ENCODE results near the gene LARP4.
A peak's percentile ranks its signal among the peaks of the same experiment; 100 is the strongest.
"Not testable (repeated sequence)": the region's sequence is repeated elsewhere in the genome, so short reads cannot be mapped to it uniquely, and the experiment has no call there.

Gene LARP4

DNA sequence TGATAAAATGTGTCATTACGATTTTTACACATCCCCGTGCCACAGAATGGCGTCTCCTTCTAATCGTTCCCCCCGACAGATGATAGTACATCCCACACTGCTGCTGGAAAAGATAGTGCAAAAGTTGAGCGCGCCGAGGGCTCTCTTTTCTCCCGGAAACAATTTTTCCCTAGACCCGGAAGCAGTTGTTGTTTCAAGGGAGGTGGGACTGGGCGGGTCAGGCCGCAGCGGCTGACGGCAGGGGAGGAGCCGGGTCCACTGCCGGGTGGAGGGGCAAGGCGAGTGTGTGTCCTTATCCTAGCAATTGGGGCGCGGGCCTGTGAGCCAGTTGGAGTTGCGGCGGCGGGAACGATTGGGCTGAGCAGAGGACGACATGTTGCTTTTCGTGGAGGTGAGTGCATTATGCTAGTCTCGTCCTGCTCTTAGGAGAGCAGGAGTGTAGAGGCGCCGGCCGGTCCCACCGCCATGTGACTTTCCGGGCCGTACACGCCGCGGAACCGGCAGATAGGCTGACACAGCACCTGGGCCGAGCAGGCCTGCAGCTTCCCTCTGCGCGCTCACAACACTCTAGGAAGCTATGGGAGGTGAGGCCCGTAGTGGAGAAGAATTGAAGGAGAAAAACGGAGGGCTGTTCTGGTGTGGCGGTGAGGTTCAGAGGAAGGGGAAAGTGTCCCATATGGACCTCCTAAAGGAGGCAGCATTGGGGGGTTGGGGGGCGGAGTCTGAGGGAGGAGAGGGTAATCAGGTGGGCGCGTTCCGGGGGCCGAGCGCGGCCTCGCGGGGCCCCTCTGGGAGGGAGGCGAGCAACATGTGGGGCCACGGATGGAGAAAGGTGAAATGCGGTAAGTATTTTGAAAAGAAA, at the start of gene LARP4:
LARP4 (plus strand) TSS at position 248 of the 862 bp plus-strand sequence; CDS start at position 374, 126 bp downstream.
- peak; percentile 82 for DNase-seq (ENCODE audit: low read depth)

DNA sequence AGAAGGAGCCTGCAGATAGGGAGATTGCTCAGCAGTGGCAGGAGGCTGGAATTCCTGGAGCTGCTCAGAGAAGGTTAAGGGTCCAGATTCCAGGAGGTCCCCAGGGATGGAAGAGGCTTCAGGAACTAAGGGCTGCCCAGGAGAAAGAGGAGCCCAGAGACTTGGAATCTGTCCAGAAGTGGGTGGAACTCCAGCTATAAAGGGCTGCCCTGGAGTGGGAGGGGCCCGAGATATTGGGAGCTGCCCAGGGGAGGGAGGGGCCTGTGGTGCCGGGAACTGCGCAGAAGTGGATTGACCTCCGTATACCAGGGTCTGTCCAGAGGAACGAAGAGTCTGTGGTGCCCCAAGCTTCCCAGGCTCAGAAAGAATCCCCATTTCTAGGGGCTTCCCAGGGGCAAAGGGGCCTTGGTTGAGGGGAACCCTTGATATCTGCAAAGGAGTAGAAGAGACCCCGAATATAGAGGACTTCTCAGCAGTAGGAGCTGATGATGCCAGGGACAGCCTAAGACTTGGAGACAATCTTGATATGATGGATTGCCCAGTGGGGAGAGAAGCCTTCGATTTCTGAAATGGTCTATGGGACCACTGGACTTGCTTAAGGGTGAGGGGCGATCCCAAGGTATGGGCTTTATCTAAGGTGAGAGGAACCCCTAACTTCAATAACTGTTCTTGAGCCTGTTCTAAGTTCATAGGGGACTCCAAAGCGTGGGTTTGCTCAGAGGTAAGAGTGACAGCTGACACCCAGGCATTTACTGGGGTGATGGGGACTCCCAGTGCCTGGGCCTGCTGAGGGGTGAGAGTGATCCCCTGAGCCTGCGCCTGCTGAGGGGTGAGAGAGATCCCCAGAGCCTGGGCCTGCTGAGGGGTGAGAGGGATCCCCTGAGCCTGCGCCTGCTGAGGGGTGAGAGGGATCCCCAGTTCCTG, 49.3 kb upstream of the LARP4 start:
- DNase-seq (ENCODE audit: low read depth): no peak

DNA sequence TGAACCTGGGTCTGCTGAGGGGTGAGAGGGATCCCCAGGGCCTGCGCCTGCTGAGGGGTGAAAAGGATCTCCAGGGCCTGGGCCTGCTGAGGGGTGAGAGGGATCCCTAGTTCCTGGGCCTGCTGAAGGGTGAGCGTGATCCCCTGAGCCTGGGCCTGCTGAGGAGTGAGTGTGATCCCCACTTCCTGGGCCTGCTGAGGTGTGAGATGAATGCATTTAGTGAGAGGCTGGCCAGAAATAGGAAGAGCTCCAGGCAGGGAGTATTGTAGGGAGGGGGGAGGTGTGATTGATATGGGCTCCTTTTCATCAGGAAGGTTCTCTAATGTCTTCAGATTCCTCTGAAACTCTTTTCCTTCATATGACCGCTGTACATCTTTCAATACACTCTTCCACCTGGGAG, 47.3 kb upstream of the LARP4 start:
- no peak for DNase-seq (ENCODE audit: low read depth)

DNA sequence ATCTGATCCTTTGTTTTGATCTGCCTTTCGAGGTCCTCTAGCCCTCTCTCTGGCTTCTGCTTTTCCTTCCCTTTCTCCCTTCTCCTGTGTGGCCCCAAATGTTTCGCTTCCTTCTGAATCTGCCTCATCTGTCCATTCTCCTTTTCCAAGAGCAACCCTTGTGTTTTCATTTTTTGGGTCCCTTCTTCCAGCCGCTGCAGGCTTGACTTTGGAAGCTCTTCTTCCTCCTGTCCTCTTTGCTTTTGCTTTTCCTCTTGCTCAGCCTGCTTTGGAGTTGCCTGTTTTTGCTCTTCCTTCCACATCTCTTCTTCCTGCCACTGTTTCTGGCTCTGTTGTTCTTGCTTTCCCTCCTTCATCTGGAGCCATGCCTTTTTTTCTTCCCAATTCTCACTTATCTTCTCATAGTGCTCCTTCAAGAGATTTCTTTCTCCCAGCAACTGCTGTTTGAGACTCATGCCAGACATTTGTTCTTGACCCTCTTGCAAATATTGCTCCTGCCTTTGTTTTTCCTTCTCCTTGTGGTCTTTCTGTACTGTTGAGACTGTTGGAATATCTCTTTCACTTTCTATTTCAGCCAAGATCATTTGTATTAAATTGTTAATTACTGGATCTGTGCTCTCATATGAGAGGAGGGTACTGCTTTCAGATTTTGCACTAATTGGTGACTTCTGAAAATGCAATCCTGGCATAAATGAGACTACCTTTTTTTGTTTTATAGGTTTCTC, 46.7 kb upstream of the LARP4 start:
- DNase-seq (ENCODE audit: low read depth): no peak

DNA sequence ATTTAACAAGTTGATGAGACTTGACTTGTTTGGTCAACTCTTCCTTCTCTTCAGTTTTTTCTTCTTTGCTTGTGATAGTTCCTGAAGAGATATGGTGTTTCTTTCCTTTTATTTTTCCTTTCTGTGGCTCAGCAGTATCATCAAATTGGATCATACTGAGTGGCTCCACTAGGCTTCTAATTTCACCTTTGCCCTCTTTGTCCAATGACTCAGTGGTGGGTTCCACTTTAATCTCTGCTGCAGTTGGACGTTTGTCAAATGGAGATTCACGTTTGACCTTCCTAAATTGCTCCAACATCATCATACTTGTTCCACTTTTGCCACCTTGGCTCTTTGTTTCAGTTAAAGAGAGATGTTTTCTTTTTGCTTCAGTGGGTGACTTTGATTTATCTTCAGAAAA, 45.8 kb upstream of the LARP4 start:
- DNase-seq (ENCODE audit: low read depth): no peak

DNA sequence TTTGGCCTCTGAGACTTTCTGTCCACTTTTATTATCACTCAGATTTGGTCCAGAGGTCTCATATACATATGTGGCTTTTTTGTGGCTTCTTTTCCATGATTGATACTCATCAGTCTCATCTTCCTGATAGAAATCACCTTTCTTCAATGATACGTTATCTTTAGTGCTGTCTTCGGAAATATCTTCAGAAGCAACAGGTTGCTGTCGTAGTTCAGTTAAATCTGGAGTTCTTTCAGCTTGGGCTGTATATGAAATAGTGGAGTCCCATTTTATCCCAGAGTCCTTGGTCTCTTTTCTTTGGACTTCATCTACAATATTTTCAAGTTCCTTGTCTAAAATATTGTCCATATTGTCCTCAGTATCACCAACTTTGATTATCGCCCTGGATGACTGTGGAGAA, 45.3 kb upstream of the LARP4 start:
- DNase-seq (ENCODE audit: low read depth): no peak

DNA sequence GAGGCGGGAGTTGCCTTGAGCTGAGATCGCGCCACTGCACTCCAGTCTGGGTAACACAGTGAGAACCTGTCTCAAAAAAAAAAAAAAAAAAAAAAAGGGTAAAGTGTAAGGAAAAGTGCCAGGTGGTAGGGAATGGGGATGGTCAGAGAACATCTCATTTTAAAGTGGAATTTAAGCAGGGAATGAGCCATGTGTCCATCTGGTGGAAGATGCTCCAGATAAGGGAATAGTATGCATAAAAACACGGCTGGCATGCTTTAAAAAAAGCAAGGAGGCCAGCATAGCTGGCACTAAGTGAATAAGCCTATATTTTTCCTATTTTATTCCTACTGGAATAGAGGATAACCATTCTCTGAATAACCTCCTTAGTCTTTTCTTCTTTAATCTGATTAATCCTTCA, 38.0 kb upstream of the LARP4 start:
- no peak for DNase-seq (ENCODE audit: low read depth)

DNA sequence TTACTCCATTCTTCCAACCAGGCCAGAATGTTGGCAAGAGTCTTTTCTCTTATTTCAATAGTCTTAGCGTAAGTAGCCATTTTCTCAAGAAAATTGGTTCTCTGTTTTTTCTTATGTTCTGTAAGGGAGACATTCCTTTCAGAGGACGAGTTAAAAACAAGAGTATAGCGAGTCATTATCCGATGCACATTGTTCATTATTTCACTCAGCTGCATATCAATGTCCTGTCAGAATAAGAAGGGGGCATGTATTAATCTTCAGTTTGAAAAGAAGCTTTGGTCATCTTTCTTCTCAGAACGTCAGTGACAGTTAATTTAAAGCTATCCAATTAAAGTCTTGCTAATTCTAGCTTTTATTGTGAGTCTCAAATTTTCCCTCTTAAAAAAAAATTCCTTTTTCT, 37.5 kb upstream of the LARP4 start:
- no peak for DNase-seq (ENCODE audit: low read depth)

DNA sequence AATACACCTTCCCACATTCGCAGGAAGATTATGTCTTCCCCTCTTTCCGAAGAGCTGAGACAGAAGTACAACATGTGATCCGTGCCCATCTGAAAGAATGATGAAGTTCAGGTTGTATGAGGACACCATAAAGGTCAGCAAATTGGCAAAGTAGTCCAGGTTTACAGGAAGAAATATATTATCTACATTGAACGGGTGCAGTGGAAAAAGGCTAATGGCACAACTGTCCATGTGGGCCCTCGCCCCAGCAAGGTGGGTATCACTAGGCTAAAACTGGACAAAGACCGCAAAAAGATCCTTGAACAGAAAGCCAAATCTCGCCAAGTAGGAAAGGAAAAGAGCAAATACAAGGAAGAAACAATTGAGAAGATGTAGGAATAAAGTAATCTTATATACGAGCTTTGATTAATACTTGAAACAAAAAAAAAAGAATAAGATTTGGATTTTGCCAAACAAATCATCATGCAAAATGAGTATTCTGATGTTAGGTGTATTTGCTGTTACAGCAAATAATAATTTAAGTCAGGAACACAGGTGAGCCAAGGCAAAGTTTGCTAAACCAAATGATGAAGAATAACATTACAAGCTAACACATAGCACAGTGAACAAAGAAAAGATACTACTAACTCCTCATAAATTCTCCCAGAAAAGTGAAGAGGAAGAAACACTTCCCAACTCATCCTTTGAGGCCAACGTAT, 34.8 kb upstream of the LARP4 start:
- DNase-seq (ENCODE audit: low read depth): no peak

DNA sequence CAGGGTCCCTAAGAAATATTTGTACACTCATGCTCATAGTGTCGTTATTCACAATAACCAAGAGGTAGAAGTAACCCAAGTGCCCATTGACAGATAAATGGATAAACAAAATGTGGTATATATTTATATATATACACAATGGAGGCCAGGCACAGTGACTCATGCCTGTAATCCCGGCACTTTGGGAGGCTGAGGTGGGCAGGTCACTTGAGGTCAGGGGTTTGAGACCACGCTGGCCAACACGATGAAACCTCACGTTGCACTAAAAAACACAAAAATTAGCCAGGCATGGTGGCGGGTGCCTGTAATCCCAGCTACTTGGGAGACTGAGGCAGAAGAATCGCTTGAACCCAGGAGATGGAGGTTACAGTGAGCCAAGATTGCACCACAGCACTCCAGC, 30.0 kb upstream of the LARP4 start:
- DNase-seq (ENCODE audit: low read depth): not testable (repeated sequence)

DNA sequence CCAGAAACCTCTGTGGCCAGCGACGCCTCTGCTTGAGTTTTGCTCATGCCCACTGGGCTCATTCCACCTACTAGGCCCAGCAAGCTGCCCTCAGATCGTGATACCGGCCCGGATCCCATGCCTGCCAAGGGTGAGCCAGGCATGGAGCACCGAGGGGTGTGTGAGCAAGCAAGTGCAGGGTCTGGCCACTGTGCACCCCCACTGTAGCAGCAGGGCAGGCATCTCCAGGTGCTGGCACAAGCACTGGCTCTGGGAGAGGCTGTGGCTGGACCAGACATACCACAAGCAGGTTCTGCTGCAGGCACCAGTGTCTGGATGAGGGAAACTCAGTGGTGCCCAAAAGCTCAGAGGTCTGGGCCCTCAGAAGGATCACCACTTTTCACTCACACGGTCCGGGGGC, 24.9 kb upstream of the LARP4 start:
- no peak for DNase-seq (ENCODE audit: low read depth)

DNA sequence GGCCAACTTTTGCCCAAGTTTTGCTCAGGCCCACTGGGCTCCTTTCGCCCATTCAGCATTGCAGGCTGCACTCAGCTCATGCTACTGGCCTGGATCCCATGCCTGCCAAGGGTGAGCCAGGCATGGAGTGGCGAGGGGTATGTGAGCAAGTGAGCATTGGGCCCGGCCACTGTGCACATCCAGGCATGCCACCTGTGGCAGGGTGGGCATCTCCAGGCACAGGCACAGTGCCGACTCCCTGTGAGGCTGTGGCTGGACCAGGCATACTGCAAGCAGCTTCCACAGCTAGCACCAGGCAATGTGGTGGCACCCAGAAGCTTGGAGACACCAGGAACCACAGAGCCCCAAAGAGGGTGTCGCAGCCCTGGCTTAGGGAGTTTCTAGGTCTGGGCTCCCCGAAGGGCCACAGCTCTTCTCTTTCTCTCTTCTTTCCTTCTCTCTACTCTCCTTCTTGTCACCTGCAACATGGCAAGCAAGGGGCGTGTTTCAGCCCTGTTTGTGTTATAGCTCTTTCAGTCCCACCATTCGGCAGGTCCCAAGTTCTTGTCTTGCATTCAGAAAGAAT, 19.8 kb upstream of the LARP4 start:
- no peak for DNase-seq (ENCODE audit: low read depth)

DNA sequence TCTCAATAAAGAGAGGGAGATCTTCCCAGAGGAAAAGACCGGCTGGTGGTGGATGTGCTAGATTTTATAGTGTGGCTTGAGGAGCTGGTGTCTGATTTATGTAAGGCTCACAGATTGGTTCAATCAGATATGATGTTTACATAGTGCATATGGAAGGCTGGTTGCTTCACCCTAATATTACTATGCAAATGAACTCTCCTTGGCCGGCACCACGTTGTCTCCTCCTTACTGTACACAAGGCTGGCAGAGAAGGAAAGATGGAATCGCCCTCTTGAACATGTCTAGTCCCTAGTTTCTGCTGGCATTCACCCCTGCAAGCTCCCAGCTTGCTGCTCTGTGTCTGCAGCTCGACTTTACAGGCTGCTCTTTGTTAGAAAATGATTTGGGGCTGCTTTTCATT, 13.2 kb upstream of the LARP4 start:
- no peak for DNase-seq (ENCODE audit: low read depth)

DNA sequence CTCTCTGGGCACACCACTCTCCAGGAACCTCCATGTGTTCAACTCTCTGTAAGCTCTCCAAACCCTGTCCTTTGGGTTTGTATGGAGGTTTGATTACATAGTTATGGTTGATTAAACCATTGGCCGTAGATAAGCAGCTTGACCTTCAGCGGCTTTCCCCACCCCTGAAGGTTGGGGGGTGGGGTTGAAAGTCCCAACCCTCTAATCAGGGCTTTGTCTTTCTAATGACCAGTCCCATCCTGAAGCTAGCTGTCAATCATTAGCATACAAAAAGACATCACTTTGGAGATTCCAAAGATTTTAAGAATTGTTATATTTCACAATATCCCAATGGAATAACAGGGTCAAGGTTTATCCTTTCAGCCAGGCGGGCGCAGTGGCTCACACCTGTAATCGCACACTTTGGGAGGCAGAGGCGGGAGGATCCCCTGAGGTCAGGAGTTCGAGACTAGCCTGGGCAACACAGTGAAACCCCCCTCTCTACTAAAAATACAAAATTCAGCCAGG, 12.7 kb upstream of the LARP4 start:
- no peak for DNase-seq (ENCODE audit: low read depth)

DNA sequence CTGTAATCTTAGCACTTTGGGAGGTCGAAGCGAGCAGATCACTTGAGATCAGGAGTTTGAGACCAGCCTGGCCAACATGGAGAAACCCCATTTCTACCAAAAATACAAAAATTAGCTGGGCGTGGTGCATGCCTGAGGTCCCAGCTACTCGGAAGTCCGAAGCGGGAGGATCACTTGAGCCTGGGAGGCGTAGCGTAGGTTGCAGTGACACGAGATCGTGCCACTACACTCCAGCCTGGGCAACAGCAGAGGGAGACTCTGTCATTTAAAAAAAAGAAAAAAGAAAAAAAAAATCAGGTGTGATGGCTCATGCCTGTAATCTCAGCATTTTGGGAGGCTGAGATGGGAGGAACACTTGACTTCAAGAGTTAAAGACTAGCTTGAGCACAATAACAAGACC, 11.9 kb upstream of the LARP4 start:
- not testable (repeated sequence) for DNase-seq (ENCODE audit: low read depth)

DNA sequence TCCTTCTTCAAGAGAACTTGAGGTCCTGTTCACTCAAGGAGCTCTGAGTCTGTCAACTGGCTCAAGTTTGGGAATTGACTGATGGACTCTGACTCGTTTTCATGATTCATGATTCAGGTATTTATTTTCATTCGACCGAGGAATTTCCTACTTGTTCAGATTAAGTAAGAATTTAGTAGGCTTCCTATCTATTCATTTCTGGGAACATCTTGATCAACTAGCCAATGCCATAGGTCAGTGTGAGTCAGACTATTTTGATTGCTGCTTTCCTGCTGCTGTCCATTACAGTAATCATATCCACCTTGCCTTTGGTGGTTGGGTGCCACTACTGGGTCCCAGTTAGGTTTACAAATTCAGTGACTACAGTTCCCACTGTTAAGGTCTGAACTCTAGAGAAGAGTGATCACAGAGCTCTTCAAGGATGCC, 10.4 kb upstream of the LARP4 start:
- DNase-seq (ENCODE audit: low read depth): no peak

DNA sequence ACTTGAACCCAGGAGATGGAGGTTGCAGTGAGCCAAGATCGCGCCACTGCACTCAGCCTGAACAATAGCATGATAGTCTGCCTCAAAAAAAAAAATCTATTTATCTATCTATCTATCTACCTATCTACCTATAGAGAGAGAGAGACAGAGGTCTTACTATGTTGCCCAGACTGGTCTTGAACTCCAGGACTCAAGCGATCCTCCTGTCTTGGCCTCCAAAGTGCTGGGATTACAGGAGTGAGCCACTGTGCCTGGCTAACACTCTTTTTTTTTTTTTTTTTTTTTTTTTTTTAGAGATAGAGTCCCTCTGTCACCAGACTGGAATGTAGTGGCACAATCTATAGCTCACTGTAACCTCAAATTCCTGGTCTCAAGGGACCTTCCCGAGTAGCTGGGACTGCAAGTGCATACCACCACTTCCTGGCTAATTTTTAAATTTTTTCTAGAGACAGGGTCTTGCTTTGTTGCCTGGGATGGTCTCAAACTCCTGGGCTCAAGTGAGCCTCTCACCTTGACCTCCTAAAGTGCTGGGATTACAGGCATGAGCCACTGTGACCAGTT, 6.1 kb upstream of the LARP4 start:
- no peak for DNase-seq (ENCODE audit: low read depth)

DNA sequence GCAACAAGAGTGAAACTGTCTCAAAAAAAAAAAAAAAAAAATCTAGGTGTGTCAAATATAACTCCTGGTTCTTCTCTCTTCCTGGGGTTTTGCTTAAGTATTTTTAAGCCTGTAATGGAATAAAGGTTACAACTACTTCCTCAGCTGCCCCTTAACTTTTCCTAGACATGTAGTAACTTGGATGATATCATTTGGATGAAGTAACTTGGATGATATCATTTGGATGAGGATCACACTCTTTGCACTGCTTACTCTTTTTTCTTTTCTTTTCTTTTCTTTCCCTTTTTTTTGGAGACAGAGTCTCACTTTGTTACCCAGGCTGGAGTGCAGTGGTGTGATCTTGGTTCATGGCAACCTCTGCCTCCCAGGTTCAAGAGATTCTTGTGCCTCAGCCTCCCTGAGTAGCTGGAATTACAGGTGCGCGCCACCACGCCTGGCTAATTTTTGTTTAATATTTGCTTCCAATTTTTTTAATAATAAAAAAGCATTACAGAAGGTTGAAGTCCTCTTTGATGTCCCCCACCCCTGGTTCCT, 3.5 kb upstream of the LARP4 start:
- no peak for DNase-seq (ENCODE audit: low read depth)

DNA sequence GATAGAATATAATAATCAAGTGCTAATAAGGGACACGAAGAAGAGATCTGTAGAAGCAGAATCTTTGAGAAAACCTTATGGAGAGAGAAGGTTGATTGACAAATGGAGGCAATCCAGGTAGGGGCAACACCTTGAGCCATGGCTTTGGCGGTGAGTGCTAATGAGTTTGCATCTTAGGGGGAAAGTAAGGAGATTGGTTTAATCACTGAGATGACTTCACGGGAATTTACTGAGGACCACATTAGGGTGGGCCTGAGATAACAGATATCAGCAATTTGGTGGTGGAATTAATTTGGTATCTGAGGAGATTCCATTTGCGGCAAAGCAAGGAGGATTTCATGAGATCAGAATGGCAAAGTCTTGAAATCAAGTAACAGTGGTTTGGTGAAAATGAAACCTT, 1.8 kb upstream of the LARP4 start:
- no peak for DNase-seq (ENCODE audit: low read depth)

DNA sequence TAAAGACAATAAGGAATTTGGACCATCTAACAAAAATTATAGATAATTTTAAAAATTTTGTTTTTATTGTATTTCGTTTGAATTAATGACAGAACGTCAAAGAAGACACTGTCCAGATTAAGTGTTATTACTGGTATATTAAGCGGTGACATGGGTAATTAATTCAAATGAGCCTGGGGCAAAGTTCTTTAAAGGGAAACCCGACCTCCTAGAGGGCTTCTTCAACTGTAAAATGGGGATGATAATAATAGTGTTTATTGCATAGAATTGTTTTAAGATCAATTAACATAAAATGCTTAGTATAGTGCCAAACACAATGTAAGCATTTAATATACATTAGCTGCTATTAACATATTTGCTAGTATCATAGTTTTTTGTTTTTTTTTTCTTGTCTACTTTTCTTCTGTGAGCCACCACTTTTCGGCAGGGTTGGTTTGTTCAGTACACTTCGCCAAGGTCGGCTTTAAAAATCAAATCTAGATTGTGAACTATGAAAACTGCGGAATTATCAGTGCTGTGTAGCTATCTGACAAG, 514 bp upstream of the LARP4 start:
- no peak for DNase-seq (ENCODE audit: low read depth)
